ENCODE results near the gene MYO5C. TPM values are rescaled to one million over a fixed set of nuclear protein-coding genes. Genes with fewer than 3 reads are reported as not detected.

MYO5C gene
- total RNA-seq, 2 donors from 2014 or later = 3.0 to 18.4 TPM

DNA sequence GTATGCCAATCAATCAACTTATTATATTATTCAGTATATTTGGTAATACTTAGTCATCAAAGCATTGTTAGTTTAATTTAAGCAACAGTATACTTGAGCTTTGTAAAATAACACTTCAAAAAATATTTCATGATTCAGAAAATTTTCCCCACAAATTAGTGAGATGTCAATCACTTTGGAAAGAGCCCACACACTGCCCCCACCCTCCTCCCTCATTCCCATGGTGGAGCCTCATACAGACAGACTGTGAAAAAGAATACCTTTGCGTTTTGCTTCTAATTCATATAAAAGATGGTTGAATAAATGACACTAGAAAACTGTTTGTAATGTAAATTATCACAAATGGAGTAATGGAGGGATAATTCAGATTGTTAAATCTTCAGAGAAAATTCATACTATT, 43.3 kb upstream of the MYO5C start:
- DNase-seq (ENCODE audit: low spot score) (no peak), ATAC-seq (ENCODE audit: insufficient number of reproducible peaks, low FRiP score, low read depth) (no peak)
- Histone ChIP-seq H3K4me3 (no peak overlapping the region), H3K27me3 (replicated peaks; ENCODE audit: insufficient read depth) (no peaks in the 10 kb centered on the region), H3K36me3 (peaks cover 3% of the 10 kb centered on the region), H3K9me3 (no peaks in the 10 kb centered on the region), H3K4me1 (ENCODE audit: control insufficient read depth in 1 of 2, low read depth in 2 of 2) (no peaks in the 10 kb centered on the region), H3K27ac (no peak overlapping the region)
- TF ChIP-seq, protein P1, sequence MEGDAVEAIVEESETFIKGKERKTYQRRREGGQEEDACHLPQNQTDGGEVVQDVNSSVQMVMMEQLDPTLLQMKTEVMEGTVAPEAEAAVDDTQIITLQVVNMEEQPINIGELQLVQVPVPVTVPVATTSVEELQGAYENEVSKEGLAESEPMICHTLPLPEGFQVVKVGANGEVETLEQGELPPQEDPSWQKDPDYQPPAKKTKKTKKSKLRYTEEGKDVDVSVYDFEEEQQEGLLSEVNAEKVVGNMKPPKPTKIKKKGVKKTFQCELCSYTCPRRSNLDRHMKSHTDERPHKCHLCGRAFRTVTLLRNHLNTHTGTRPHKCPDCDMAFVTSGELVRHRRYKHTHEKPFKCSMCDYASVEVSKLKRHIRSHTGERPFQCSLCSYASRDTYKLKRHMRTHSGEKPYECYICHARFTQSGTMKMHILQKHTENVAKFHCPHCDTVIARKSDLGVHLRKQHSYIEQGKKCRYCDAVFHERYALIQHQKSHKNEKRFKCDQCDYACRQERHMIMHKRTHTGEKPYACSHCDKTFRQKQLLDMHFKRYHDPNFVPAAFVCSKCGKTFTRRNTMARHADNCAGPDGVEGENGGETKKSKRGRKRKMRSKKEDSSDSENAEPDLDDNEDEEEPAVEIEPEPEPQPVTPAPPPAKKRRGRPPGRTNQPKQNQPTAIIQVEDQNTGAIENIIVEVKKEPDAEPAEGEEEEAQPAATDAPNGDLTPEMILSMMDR (IDR thresholded peaks at IDR 0.05) = no peak

DNA sequence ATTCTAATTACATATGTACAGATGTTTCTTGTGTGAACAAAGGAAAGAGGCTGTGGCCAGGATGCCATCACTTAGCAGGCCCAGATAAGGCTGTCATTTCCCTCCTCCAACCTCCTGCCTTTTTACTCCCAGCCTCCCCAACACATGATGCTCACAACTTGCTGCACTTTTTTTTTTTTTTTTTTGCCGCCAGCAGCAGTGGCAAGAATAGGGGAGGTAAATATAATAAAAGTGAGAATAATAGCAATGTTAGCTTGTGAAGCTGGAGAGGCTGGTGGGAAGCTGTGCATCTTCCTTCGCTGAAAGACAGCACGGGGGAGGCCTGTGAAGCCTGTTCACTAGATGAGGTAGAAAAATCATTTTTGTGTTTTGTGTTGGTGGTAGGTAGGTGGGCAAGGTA, 42.5 kb upstream of the MYO5C start:
- TF ChIP-seq, protein P1 (IDR thresholded peaks at IDR 0.05) = no peak
- no peaks in the 10 kb centered on the region for H3K4me1 ChIP-seq (ENCODE audit: control insufficient read depth in 1 of 2, low read depth in 2 of 2)
- DNase-seq (ENCODE audit: low spot score) (no peak), ATAC-seq (ENCODE audit: insufficient number of reproducible peaks, low FRiP score, low read depth) (no peak)
- H3K9me3 ChIP-seq = no peaks in the 10 kb centered on the region
- no peak overlapping the region for H3K4me3 ChIP-seq
- peaks cover 3% of the 10 kb centered on the region for H3K36me3 ChIP-seq
- no peaks in the 10 kb centered on the region for H3K27me3 ChIP-seq (replicated peaks; ENCODE audit: insufficient read depth)
- H3K27ac ChIP-seq = no peak overlapping the region

DNA sequence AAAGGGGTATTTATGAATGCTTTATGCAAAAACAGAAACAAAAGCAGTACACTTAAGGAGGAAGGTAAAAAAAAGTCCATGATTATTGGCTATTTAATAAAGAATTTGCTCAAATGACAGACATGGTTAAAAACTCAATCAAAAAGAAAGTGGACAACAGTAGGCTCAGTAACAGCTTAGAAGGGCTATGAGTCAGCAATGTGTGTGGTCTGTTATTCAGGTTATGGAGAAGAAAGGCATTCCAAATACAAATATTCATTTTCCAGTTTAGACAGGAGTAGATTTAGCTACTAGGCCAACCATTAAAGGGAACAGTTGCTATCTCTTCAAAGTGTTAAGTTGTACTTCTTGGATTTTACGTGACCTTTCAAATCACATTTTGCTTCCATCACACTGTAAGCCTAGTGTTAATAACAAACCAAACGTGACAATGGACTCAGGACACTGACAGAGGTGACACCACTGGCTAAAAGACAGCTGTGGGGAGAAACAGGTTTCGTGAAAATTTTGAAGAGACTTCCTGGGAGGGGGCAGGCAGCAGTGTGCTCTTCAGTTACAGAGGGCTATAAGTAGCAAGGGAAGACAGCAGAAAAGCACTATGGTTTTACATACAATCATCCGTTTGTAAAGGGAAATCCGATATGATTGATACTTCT, 41.7 kb upstream of the MYO5C start:
- no peaks in the 10 kb centered on the region for H3K4me1 ChIP-seq (ENCODE audit: control insufficient read depth in 1 of 2, low read depth in 2 of 2)
- no peak overlapping the region for H3K27ac ChIP-seq
- DNase-seq (ENCODE audit: low spot score) (no peak), ATAC-seq (ENCODE audit: insufficient number of reproducible peaks, low FRiP score, low read depth) (no peak)
- H3K4me3 ChIP-seq = no peak overlapping the region
- TF ChIP-seq, protein P1 (IDR thresholded peaks at IDR 0.05) = no peak
- H3K9me3 ChIP-seq = no peaks in the 10 kb centered on the region
- no peaks in the 10 kb centered on the region for H3K27me3 ChIP-seq (replicated peaks; ENCODE audit: insufficient read depth)
- H3K36me3 ChIP-seq = peaks cover 3% of the 10 kb centered on the region

DNA sequence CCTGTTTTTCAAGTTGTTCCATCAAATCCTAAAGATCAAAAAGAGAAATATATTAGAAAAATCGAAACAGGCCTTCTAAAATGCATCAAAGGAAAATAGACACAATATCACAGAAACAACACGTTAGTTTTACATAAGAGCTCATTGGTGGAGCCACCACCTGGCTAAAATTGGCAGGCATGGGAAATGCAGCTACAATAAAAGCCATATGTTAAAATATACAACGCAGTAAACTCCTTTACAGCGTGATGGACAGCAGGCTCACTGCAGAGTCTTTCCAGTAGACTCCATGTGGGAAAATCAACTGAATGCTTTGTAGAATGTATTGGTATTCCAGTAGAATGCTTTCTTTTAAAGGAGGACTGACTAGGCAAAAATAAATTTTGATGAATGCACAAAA, 40.9 kb upstream of the MYO5C start:
- Histone ChIP-seq H3K27ac (no peak overlapping the region), H3K4me1 (ENCODE audit: control insufficient read depth in 1 of 2, low read depth in 2 of 2) (no peaks in the 10 kb centered on the region), H3K9me3 (no peaks in the 10 kb centered on the region), H3K4me3 (no peak overlapping the region), H3K27me3 (replicated peaks; ENCODE audit: insufficient read depth) (no peaks in the 10 kb centered on the region), H3K36me3 (peaks cover 3% of the 10 kb centered on the region)
- ATAC-seq (ENCODE audit: insufficient number of reproducible peaks, low FRiP score, low read depth) (no peak), DNase-seq (ENCODE audit: low spot score) (no peak)
- TF ChIP-seq, protein P1 (IDR thresholded peaks at IDR 0.05) = no peak

DNA sequence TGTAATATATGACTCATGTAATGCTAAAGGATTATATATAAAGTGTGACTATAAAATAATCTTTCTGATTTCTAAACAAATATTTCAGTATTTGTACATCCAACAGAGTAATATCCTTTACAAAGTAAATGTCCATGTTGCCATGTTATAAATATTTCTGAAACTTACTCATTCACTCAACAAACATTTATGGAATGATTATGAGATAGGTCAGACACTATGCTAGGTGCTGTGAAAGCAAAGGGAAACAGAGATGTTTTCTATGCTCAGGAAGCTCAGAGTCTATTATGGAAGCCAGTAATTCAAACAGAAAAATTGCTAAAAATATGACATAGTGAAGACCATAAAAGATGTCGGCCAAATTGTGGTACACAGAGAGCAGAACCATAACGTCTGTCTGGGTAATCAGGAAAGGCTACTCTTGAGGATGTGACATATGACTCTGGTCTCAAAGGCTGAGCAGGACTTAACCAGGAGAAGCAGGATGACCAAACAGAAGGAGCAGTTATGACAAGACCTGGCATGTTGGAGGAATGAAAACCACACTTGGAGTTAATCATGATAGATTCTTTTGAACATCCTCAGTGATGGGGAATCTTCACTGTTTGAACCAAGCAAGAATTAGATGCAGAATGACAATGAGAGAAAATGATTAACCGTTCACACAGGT, 39.0 kb upstream of the MYO5C start:
- no peaks in the 10 kb centered on the region for H3K4me1 ChIP-seq (ENCODE audit: control insufficient read depth in 1 of 2, low read depth in 2 of 2)
- DNase-seq (ENCODE audit: low spot score) (no peak), ATAC-seq (ENCODE audit: insufficient number of reproducible peaks, low FRiP score, low read depth) (no peak)
- H3K27me3 ChIP-seq (replicated peaks; ENCODE audit: insufficient read depth) = no peaks in the 10 kb centered on the region
- no peaks in the 10 kb centered on the region for H3K9me3 ChIP-seq
- H3K4me3 ChIP-seq = no peak overlapping the region
- peaks cover 7% of the 10 kb centered on the region for H3K36me3 ChIP-seq
- TF ChIP-seq, protein P1 (IDR thresholded peaks at IDR 0.05) = no peak
- H3K27ac ChIP-seq = no peak overlapping the region

Measured in thoracic aorta (tissue), 2 donors.